Inflammatory macrophage (primary cell): ENCODE data around the gene LMTK3.

Experiments
- DNase-seq, 2 donors: peaks; one replicate each; pipeline ENCODE4 v3.0.0-alpha.2; 2020 to 2022

The LMTK3 gene

DNA sequence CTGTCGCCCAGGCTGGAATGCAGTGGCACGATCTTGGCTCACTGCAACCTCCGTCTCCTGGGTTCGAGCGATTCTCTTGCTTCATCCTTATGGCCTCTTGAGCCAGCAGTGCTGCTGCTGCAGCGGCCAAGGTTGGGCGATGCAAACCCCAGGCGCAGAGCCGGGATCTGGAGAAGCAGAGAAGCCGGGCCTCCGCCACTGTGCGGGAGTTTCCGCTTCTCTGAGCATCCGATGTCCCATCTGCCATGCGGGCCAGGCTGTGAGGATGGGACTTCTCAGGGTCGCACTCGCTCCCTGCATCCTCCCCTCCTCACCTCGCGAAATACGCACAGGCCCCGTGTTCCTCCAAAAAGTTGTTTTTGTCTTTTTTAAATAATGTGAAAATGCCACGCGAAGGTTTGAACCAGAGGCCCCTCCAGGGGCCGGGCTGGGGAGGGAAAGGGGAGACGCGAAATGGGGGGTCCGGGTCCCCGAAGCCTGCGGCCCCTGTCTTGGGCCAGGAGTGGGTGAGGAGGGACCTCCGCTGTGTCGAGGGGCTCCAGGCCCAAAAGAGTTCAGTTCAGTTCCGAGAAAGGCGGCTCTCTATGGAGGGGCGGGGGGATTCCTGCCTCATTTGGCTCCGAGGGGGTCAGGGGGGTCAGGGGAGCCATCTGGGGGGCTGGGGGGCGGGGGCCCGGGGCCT lies 26.6 kb downstream of the LMTK3 start:
- DNase-seq, result no peak

DNA sequence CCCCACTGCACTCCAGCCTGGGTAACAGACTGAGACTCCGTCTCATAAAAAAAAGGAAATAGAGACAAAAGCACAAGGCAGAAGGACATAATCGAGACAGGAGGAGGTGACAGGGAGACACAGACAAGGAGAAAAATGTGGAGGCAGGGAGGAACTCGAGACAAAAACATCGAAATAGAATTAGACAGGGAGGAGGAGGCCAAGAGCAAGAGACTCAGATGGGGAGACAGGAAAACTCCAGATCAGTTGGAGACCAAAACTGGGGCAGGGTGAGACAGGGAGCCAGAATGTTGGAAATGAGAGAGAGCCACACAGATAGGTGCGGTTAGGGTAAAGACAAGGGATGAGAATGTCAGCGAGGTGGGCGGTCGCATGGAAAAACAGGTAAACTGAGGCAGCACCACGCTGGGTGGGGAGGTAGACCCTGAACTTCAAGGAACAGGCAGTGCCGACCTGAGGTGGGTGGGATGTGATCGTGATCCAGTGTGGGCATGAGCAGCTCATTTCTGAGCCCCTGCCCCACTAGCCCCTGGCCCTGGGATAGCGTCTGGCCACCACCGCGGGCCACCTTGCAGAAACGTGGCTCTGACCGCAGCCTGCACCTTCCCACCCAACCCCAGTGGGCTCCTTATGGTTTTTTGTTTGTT lies 27.3 kb downstream of the LMTK3 start:
- DNase-seq, result no peak

DNA sequence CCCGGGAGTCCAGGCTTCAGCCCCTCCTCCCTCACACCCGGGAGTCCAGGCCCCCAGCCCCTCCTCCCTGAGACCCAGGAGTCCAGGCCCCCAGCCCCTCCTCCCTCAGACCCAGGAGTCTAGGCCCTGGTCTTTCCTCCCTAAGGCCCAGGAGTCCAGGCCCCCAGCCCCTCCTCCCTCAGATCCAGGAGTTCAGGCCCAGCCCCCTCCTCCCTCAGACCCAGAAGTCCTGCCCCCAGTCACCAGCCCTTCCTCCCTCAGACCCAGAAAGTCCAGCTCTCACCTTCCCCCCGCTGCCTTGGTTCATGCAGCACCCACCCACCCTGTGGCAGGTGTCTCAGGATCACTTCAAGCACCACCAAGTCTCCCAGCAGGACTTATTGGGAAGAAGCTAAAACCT lies 28.3 kb downstream of the LMTK3 start:
- DNase-seq, result no peak

DNA sequence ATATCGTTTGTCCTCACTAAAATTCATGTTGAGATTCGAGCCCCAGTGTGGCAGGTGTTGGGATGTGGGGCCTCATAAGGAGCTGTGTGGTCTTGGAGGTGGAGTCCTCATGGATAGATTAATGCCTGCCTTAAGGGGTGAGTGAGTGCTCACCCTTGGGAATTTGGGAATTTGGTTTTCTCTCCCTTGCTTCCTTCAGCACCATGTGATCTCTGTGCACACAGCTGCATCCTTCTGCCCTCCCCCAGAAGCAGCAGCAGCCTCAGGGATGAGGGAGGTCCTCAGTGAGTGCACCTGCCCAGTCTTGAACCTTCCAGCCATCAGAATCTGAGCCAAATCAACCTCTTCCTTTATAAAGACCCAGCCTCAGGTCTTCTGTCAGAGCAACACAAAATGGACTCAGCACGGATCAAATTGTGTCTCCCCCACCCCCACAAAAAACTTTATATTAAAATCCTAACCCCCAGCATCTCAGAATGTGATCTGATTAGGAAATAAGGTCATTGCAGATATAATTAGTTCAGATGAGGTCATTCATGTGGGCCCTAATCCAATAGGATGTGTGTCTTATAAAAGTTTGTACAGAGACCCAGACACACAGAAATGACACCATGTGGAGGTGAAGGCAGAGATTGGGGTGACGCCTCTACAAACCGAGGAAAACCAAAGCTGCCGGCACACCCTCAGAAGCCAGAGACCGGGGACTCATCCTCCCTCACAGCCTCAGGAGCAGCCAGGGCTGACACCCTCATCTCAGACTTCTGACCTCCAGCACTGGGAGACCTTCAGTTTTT lies 29.6 kb downstream of the LMTK3 start:
- DNase-seq, result no peak

DNA sequence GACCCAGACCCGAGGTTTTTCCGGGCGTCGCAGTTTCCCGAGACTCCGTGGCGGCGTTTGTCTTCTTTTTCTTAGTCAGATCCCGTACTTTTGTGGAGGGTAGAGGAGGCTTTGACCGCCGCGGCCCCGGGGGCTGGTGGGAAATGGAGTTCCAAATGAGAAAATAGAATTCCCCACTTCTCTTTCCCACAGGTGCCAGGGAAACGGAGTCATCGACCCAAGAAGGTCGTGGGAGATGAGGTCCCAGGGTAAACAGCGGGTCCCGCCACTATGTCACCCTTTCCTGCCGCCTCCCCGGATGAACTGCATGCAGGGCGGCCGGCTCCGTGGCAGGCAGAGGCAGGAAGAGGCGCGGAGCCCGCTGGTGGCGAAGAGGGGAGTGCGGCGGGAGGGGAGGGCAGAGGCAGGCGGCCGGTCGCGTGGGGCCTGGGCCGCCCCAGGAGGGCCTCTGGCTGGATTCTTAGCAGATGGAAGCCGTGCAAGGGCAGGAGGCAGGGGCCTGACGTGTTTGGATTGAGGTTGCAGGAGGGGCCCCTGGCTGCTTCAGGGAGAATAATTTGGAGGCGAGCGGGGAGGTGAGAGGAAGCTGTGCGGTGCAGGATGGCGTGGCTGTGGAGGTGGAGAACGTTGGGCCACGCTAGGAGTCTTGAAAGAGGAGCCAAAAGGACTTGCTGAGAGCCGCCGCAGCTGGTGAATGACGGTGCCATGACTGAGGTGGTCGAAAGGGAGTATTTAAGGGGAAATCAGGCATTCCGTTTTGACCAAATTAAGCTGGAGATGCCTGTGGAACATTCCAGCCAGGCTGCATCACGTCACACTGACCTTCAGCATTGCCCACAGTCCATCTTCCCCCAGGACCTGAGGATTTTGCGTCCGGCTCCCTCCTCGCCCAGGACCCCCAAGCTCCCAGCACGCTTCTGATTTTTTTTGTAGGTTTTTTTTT lies 30.8 kb downstream of the LMTK3 start:
- DNase-seq, result peak in 1 of 2 donors; percentile 14

DNA sequence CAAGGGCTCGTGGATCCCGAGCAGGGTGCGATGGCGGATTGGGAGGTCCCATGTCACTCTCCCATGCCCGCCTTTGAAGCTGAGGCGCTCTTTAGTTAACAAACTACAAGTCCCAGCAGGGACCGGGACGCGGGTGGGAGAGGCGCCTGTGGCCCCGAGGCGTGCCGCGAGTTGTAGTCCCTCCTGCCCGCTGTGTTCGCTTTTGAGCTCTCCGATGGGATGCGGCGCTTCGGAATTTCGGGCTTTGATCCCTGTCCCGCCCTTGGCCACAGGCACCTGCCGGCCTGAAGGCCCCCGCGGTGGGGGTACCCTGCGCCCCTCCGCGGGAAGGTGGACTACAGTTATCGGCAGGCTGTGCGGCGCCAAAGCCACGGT lies 31.5 kb downstream of the LMTK3 start:
- peak in 1 of 2 donors; percentile 16 for DNase-seq

DNA sequence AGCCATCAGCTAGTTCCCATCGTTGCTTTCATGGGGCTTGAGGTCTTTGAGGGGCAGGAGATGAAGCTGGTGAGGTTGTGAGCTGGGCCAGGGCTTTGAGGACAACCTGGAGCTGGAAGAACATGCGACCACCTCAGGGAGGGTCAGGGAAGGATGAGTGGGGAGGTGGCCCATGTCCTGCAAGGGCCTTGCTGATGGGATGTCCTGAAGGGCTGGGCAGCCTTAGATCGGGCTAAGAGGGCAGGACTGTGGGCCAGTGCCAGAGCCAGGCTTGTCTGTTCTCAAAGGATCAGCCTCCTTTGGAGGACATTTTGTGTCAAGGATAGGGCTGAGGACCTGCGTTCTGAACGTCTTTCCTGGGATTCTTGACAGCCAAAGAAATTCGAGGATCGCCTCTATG lies 31.9 kb downstream of the LMTK3 start:
- no peak for DNase-seq

DNA sequence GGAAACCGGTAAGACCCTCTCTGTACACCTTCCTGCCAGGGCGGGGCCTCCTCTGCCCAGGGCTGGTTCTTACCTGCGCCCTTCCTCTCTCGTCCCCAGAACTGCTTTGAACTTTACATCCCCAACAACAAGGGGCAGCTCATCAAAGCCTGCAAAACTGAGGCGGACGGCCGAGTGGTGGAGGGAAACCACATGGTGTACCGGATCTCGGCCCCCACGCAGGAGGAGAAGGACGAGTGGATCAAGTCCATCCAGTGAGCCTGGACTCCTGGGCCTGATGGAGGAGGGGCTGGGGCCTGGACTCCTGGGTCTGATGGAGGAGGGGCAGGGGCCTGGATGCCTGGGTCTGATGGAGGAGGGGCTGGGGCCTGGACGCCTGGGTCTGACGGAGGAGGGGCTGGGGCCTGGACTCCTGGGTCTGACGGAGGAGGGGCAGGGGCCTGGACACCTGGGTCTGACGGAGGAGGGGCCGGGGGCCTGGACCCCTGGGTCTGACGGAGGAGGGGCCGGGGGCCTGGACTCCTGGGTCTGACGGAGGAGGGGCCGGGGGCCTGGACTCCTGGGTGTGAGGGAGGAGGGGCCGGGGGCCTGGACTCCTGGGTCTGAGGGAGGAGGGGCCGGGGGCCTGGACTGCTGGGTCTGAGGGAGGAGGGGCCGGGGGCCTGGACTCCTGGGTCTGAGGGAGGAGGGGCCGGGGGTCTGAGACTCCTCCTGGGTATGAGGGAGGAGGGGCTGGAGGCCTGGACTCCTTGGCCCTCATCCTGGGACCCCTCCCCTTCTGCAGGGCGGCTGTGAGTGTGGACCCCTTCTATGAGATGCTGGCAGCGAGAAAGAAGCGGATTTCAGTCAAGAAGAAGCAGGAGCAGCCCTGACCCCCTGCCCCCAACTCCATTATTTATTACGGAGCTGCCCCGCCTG lies 33.0 kb downstream of the LMTK3 start:
- DNase-seq, result no peak

DNA sequence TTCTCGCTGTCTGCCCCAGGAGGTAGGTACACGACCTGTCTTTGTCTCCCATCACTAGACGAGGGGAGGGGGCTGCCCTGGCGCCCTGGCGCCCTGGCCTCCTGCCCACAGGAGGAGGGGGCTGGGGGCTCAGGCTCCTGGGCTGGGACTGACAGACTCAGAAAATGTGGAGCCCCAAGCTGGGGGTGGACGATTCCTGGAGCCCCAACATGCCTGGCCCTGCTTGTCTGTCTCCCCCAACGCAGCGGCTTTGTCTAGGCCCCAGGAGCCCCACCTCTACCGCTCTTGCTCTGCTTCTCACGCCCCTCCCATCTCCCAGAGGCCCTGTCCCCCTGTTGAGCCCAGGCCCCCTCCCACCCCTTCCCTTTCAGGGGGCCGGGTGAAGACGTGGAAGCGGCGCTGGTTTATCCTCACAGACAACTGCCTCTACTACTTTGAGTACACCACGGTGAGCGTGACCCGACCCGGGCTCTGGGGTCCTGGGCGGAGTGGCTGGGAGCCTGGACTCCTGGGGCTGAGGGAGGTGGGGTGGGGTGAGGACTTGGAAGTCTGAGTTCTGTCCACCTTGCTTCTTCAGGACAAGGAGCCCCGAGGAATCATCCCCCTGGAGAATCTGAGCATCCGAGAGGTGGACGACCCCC lies 33.8 kb downstream of the LMTK3 start:
- DNase-seq, result no peak

DNA sequence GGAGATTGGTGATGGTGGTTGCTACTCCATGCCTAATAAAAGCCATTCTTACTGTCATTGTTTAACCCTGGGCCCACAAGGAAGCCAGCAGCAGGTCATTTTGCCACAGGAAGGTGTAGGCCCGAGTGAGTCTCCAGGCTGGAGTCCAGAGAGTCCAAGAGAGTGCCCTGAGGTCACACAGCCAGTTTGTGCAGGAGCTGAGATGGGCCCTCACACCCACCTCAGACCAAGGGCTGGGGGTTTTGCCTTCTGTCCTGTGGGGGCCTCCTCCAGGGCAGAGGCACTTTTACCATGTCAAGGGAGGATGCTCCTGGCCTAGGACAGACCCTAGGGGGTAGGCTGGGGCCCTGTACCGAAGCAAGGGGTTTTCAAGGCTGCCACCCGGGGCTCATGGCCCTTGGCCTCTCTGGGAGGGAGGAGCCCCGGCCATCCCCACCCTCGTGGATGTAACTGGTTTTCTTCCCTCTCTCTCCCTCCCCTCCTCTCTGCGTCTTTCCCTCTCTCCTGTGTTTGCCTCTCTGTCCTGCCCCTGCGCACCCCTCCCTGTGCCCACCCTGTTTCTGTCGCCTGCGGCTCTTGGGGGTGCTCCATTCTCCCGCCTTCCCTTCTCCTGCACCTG lies 34.5 kb downstream of the LMTK3 start:
- DNase-seq, result no peak

DNA sequence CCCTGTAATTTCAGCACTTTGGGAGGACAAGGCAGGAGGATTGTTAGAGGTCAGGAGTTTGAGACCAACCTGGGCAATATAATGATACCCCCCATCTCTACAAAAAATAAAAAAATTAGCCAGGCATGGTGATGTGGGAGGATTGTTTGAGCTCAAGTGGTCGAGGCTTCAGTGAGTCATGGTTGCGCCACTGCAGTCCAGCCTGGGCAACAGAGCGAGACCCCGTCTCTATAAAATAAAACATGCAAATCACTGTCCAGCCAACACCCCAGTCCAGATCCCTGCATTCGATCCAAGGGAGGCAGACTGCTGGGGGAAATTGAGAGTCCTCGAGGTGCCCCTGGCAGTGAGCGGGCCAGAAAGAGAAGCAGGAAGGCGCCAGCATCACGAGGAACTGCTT lies 35.5 kb downstream of the LMTK3 start:
- DNase-seq, result no peak

DNA sequence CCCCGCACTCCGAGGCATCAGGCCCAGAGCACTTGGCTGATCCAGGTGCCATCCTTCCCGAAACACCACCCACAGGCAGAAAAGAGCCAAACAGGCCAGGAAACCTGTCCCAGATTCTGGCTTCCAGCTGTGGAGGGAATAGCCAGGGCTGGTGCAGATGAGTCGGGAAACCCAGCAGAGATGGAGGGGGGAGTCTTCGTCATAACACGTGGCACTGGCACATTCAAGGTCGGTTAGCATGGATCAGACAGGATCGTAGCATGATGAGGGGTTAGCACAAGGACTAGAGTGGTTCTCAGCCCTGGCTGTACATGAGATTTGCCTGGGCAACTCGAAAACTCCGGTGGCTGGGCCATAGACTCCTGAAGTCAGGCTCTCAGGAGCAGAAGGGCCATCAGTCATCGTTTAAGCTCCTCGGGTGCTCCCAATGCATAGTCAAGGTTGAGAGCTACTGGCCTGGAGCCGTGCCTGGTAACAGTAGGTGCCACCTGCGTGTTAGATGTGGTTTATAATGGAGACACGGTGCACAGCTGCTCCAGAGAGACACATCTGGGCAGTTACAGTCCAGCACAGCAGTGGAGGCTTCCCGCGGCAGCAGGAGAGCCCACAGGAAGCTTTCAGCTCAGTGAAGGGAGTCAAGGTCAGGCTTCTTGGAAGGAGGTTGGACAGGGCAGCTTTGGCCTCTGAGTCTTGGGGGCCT lies 36.1 kb downstream of the LMTK3 start:
- no peak for DNase-seq

DNA sequence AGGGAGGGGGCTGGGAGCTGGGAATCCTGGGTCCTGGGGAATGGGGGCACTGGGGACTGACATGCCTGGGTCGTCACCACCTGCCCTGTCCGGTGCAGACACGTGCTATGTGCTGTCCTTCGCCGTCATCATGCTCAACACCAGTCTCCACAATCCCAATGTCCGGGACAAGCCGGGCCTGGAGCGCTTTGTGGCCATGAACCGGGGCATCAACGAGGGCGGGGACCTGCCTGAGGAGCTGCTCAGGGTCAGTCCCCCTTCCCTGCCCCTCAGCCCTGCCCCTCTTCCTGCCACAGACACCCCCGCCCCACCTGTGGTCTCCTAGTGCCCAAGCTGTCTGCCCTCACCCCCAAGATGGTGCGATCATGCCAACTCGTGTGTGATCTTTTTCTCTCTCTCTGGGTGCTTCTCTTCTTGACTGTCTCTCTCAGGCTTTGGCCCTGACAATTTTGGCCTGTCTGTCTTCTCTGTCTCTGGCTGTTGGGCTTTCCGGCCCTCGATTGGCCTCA lies 37.5 kb downstream of the LMTK3 start:
- no peak for DNase-seq

DNA sequence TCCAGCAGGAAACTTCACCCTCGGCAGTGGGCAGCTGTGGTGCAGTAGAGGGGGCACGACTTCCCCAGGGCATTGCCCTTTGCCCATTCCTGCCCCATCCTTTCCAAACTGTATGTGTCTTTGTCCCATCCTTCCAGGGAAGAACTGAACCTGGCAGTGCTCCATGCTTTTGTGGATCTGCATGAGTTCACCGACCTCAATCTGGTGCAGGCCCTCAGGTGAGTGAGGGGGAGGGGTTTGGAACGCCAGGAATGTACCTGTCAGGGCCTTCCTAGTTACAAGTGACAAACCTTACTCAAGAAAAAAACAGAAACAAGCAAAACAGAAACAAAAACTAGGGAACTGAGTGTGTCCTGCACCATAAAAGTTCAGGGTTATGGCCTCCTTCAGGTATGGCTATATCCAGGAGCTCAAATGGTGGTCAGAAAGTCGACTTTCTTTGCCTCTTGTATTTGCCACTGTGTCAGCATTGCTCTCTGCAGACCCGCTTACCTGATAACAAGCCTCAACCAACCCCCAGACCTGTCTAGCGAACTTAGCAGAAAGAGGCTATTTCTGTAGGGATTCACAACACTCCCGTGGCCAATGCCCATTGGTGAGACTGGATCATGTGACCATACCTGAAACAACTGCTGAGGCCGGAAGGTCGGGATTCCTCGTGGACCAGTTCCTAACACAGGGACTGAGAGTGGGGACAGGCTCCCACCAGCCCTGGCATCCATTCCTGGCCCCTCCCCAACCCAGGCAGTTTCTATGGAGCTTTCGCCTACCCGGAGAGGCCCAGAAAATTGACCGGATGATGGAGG lies 38.3 kb downstream of the LMTK3 start:
- no peak for DNase-seq

DNA sequence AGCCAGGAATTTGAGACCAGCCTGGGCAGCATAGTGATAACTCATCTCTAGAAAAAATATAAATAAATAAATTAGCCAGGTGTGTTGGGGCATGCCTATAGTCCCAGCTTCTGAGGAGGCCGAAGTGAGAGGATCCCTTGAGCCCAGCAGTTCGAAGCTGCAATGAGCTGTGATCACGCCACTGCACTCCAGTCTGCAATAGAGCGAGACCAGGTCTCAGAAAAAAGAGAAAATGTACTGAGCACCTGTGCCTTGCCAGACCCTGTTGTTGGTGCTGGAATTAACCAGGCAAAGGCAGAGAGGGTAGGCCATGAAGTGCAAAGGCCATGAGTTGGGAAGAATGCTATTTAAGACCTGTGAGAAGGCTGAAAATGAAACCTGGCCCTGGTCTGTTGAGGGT lies 39.8 kb downstream of the LMTK3 start:
- DNase-seq, result no peak

DNA sequence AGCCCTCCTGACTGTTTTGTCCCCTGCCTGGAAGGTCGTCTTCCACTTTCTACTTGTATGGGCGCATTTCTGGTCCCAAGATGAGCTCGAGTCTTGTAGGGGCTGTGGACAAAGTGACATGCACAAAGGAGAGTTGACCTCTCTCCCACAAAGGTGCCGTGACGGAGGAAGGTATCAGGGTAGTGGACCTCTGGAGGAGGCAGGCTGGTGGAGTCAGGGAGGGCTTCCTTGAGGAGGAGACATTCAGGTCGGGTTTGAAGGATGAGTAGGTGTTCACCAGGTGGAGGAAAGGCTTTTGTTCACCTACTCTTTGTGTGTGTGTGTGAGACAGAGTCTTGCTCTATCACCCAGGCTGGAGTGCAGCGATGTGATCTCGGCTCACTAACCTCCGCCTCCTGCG lies 40.8 kb downstream of the LMTK3 start:
- no peak for DNase-seq

DNA sequence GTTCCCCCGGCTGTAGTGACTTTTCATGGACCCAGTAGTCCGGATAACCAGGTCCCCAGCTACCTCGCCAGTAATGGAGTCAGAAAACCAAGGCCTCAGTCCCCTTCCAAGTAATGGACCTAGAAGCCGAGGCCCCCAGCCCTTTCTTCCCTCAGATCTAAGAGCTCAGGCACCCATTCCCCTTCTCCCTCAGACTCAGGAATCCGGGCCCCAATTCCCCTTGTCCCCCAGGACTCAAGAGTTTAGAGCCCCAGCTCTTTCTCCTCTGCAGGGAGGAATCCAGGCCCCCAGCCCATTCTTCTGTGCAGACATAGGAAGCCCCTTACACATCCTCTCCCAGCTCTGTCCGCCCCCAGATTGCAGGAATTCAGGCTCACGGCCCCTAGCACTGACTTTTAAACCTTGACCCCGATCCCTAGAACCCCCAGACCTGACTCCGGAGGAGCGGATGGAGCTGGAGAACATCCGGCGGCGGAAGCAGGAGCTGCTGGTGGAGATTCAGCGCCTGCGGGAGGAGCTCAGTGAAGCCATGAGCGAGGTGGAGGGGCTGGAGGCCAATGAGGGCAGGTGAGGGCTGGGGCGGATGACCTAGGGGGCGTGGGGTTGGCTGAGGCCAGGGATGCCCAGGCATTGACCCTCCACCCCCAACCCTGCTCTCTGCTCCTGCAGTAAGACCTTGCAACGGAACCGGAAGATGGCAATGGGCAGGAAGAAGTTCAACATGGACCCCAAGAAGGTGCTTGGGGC lies 41.5 kb downstream of the LMTK3 start:
- no peak for DNase-seq

DNA sequence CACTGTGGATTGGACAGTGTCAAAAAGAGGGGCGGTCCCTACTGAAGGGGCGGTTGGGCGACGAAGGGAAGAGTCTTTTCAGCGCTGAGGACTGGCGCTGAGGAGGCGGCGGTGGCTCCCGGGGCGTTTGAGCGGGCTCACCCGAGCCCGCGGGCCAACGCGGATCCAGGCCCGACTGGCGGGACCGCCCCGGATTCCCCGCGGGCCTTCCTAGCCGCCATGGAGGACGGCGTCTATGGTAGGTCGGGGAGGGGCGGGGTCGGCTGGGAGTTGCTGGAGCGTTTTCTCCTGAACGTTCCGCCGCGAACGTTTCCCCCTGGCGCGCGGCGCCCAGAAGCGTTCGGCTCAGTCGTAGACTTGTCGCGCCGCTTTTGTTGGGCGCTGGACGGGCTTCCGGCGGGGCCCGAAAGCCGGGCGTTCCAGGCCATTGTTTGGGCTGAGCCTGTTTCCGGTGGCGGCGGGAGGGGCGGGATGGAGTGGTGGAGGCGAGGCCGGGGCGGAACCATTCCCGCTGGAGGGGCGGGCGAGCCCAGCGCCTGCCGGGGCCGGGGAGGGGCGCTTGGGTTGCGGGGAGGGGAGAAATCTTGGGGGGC lies 42.2 kb downstream of the LMTK3 start, which contains the start of gene CYTH2:
CYTH2 (plus strand) TSS at position 81 of the 593 bp plus-strand sequence; CDS start at position 220, 139 bp downstream.
- peak; percentile 61 to 72 for DNase-seq
